Measurements from ENCODE around the gene CAPN6. TPM values are rescaled to one million over a fixed set of nuclear protein-coding genes. Genes with fewer than 3 reads are reported as not detected.

The CAPN6 gene
- 0.70 and 1.7 TPM in 2 replicates for total RNA-seq (2014; rRNA removed; shearing (Covaris generic))

DNA sequence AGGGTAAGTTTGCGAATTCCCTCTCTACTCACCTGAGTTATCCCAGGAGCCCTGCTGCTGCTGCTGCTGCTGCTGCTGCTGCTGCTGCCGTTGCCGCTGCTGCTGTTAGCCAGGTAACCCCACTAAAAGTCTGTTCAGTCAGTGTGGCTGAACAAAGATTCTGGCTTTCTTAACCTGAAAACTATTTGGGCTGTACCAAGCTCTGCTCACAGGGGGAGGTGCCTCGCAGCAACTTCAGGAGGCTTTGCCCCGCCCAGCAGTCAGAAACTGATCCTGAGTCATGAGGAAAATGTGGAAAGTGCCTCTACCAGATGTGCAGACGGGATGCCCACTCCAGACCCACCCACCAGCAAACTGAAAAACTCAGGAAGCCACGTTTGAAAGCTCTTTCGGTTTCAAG, at the start of gene CAPN6:
TSS of gene CAPN6 (minus strand) at position 145 of the 400 bp plus-strand sequence. CDS start 6,547 bp downstream, outside the sequence.
- Histone ChIP-seq H3K27me3 (ENCODE audit: control insufficient read depth, insufficient read depth, low read length) (no peaks in the 10 kb centered on the region), H3K36me3 (replicated peaks; ENCODE audit: control insufficient read depth, insufficient read depth, low read length) (no peaks in the 10 kb centered on the region), H3K4me3 (ENCODE audit: insufficient read depth, low read depth, low read length) (no peak within 1 kb of the TSS)
- peak; percentile 46 for DNase-seq

DNA sequence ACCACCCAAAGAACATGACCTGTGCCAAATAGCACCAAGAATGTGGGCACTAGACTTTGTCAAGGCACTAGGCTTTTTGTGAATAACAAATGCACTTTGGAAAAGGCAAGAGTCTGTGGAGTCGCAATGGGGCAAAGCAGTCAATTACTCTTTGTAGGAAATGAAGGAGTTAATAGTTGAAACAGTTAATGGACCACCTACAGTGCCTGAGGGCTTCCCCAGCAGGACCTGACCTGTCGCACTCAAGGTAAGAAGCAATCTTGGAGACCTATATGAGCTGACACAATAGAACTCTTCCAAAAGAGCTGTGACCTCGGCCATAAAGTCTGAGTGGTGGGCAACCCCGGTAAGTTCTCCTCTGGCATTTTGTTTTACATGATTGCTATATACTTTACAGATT, 49.2 kb upstream of the CAPN6 start:
- H3K27me3 ChIP-seq (ENCODE audit: control insufficient read depth, insufficient read depth, low read length): no peaks in the 10 kb centered on the region
- no peak for DNase-seq
- no peak overlapping the region for H3K4me3 ChIP-seq (ENCODE audit: insufficient read depth, low read depth, low read length)
- H3K36me3 ChIP-seq (replicated peaks; ENCODE audit: control insufficient read depth, insufficient read depth, low read length): no peaks in the 10 kb centered on the region

GRCh38 chrX:111318901-111319300, 48.6 kb upstream of the CAPN6 start:
- no peaks in the 10 kb centered on the region for H3K36me3 ChIP-seq (replicated peaks; ENCODE audit: control insufficient read depth, insufficient read depth, low read length)
- H3K27me3 ChIP-seq (ENCODE audit: control insufficient read depth, insufficient read depth, low read length): no peaks in the 10 kb centered on the region
- no peak overlapping the region for H3K4me3 ChIP-seq (ENCODE audit: insufficient read depth, low read depth, low read length)
- no peak for DNase-seq

DNA sequence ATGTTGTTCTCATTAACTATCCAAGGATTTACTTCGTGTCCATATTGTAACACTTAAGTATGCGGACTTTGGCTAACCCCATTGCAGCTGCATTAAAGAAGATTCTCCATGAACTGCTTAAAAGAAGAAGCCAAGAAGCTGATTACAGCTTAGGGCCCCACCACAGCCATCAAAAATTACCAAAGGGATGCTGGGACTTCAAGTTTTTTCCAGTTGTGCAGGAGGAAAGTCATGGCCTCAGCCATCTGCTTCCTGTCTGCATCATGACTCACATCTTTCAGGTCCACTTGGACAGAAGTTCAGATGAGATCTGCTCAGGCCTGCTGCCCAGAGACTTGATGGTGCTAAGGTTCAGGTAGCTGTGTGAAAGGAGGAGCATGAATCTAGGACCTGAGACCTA, 38.8 kb upstream of the CAPN6 start:
- no peaks in the 10 kb centered on the region for H3K36me3 ChIP-seq (replicated peaks; ENCODE audit: control insufficient read depth, insufficient read depth, low read length)
- no peaks in the 10 kb centered on the region; the same call in 1 of the 2 replicates for H3K27me3 ChIP-seq (ENCODE audit: control insufficient read depth, insufficient read depth, low read length)
- no peak overlapping the region for H3K4me3 ChIP-seq (ENCODE audit: insufficient read depth, low read depth, low read length)
- DNase-seq: no peak

DNA sequence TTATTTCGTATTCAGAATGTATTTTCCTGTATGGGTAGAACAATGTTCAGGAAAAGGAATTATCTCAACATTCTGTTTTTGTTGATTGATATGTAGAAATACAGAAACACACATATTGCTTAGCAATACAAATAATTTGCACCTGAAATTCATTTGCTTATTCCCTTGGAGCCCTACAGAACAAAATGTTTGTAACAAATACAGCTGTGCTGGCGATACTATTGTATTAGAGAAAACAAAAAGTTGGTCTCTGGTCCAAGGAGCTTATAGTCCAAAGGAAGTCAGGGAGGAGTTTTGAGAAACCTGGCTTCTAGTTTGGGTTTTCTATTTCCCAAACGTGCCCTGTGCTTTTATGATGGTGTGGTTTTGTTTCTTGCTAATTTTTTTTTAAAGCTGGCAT, 37.8 kb upstream of the CAPN6 start:
- no peaks in the 10 kb centered on the region; the same call in 1 of the 2 replicates for H3K27me3 ChIP-seq (ENCODE audit: control insufficient read depth, insufficient read depth, low read length)
- no peaks in the 10 kb centered on the region for H3K36me3 ChIP-seq (replicated peaks; ENCODE audit: control insufficient read depth, insufficient read depth, low read length)
- DNase-seq: no peak
- H3K4me3 ChIP-seq (ENCODE audit: insufficient read depth, low read depth, low read length): no peak overlapping the region

DNA sequence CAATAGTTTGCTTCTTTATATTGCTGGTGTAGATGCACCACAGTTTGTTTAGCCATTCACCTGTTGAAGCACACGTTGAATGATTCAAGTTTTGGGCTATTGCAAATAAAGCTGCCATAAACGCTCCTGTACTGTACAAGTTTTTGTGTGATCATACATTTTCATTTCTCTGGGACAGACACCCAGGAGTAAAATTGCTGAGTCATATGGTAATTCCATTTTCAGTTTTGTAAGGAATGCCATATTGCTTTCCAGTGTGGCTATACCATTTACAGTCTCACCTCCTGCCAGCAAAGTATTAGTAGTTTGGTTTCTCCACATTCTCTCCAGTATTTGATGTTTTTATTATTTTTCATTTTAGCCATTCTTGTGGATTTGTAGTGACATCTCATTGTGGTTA, 32.0 kb upstream of the CAPN6 start:
- no peaks in the 10 kb centered on the region for H3K36me3 ChIP-seq (replicated peaks; ENCODE audit: control insufficient read depth, insufficient read depth, low read length)
- no peaks in the 10 kb centered on the region; the same call in 1 of the 2 replicates for H3K27me3 ChIP-seq (ENCODE audit: control insufficient read depth, insufficient read depth, low read length)
- no peak for DNase-seq
- H3K4me3 ChIP-seq (ENCODE audit: insufficient read depth, low read depth, low read length): no peak overlapping the region

GRCh38 chrX:111288841-111289240, 18.6 kb upstream of the CAPN6 start:
- no peak for DNase-seq
- H3K27me3 ChIP-seq (ENCODE audit: control insufficient read depth, insufficient read depth, low read length): no peaks in the 10 kb centered on the region; the same call in 1 of the 2 replicates
- H3K36me3 ChIP-seq (replicated peaks; ENCODE audit: control insufficient read depth, insufficient read depth, low read length): no peaks in the 10 kb centered on the region
- no peak overlapping the region for H3K4me3 ChIP-seq (ENCODE audit: insufficient read depth, low read depth, low read length)

GRCh38 chrX:111284631-111285293, 14.5 kb upstream of the CAPN6 start:
- Histone ChIP-seq H3K36me3 (replicated peaks; ENCODE audit: control insufficient read depth, insufficient read depth, low read length) (no peaks in the 10 kb centered on the region), H3K4me3 (ENCODE audit: insufficient read depth, low read depth, low read length) (no peak overlapping the region), H3K27me3 (ENCODE audit: control insufficient read depth, insufficient read depth, low read length) (no peaks in the 10 kb centered on the region; the same call in 1 of the 2 replicates)
- no peak for DNase-seq

DNA sequence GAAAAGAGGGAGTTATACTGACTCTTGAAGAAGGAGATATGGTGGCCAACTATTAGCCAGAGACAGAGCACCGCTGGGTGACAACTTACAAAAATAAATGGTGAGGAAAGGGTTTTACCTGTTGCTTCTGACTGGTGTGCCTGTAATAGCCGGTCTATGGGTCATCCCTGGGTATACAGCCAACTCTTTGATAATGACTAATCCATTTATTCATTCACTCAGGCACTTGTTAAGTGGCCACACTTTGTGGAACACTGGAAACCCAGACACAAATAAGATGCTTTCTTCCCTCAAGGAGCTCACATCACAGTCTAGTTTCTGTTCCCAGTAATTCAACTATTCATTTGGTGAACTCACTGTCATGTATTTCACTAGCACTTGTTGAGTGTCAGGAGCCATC, 13.2 kb upstream of the CAPN6 start:
- no peaks in the 10 kb centered on the region for H3K36me3 ChIP-seq (replicated peaks; ENCODE audit: control insufficient read depth, insufficient read depth, low read length)
- H3K4me3 ChIP-seq (ENCODE audit: insufficient read depth, low read depth, low read length): no peak overlapping the region
- no peak for DNase-seq
- no peaks in the 10 kb centered on the region; the same call in 1 of the 2 replicates for H3K27me3 ChIP-seq (ENCODE audit: control insufficient read depth, insufficient read depth, low read length)

- no peak for DNase-seq
- H3K27me3 ChIP-seq (ENCODE audit: control insufficient read depth, insufficient read depth, low read length): no peaks in the 10 kb centered on the region; the same call in 1 of the 2 replicates
- no peak overlapping the region for H3K4me3 ChIP-seq (ENCODE audit: insufficient read depth, low read depth, low read length)
- H3K36me3 ChIP-seq (replicated peaks; ENCODE audit: control insufficient read depth, insufficient read depth, low read length): no peaks in the 10 kb centered on the region
These were observed 12.7 kb upstream of the CAPN6 start for GRCh38 chrX:111282991-111283390.

- no peak for DNase-seq
- Histone ChIP-seq H3K27me3 (ENCODE audit: control insufficient read depth, insufficient read depth, low read length) (no peaks in the 10 kb centered on the region; the same call in 1 of the 2 replicates), H3K36me3 (replicated peaks; ENCODE audit: control insufficient read depth, insufficient read depth, low read length) (no peaks in the 10 kb centered on the region), H3K4me3 (ENCODE audit: insufficient read depth, low read depth, low read length) (no peak overlapping the region)
These were observed 11.9 kb upstream of the CAPN6 start for GRCh38 chrX:111282139-111282538.

DNA sequence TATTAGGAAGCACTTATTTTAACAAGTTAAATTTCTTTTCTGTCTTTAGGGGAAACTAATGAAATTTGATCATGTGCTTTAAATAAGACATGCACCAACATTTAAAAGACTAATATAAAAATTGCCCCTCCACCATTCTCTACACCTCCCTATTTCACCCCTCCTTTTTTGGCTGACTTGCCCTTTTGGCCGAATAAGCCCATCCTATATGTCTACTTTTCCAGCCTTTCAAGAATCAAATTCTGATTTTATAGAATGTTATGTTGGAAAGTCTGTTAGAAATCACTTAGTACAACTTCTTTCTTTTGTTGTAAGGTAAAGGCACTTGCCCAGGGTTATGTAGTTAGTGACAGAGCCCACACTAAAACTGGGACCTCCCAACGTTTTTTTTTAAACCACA, 1.8 kb downstream of the CAPN6 start:
- no peak overlapping the region for H3K4me3 ChIP-seq (ENCODE audit: insufficient read depth, low read depth, low read length)
- no peaks in the 10 kb centered on the region for H3K27me3 ChIP-seq (ENCODE audit: control insufficient read depth, insufficient read depth, low read length)
- no peak for DNase-seq
- no peaks in the 10 kb centered on the region for H3K36me3 ChIP-seq (replicated peaks; ENCODE audit: control insufficient read depth, insufficient read depth, low read length)

- Histone ChIP-seq H3K36me3 (replicated peaks; ENCODE audit: control insufficient read depth, insufficient read depth, low read length) (no peaks in the 10 kb centered on the region), H3K27me3 (ENCODE audit: control insufficient read depth, insufficient read depth, low read length) (no peaks in the 10 kb centered on the region), H3K4me3 (ENCODE audit: insufficient read depth, low read depth, low read length) (no peak overlapping the region)
- DNase-seq: no peak
These were observed 4.8 kb downstream of the CAPN6 start for GRCh38 chrX:111265486-111265885.

GRCh38 chrX:111264385-111264784, 5.9 kb downstream of the CAPN6 start:
- Histone ChIP-seq H3K27me3 (ENCODE audit: control insufficient read depth, insufficient read depth, low read length) (no peaks in the 10 kb centered on the region), H3K36me3 (replicated peaks; ENCODE audit: control insufficient read depth, insufficient read depth, low read length) (no peaks in the 10 kb centered on the region), H3K4me3 (ENCODE audit: insufficient read depth, low read depth, low read length) (no peak overlapping the region)
- no peak for DNase-seq

DNA sequence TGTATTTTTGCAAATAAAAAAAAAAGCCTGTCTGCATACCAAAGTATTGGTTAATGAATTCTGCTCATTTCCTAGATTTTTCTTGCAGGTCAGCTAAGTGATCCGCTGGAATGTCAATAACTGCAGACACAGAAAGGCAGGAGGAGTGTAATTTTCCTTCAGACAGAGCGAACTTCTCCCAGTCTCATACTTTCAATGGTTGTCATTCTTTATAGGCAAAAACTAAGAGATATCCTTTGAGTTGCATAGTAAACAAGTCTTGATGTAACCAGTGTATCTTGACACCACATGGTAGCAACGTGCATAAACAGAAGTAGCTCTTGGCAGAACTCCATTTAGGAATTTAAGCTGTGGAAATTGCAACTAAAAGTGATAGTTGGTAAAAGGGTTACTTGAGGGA, 8.2 kb downstream of the CAPN6 start:
- no peaks in the 10 kb centered on the region for H3K36me3 ChIP-seq (replicated peaks; ENCODE audit: control insufficient read depth, insufficient read depth, low read length)
- no peak for DNase-seq
- no peaks in the 10 kb centered on the region for H3K27me3 ChIP-seq (ENCODE audit: control insufficient read depth, insufficient read depth, low read length)
- H3K4me3 ChIP-seq (ENCODE audit: insufficient read depth, low read depth, low read length): no peak overlapping the region

DNA sequence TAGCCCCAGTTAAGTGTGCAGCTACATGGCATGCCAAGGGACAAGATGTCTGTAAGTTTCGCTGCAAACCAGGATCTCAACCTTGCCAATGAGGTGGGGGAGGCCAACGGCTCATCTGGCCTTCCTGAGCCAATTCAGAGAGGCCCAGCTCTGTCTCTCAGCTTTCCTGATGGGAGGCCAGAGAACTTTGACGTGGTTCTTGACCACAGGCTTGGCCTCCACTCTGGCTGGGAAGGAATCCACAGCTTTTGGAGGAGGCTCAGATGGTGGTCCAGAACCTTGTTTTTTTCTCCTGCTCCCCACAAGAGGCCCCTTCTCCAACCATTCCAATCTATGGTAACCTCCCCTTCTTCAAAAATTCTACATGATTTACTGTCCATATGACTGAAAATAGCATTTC, 9.8 kb downstream of the CAPN6 start:
- Histone ChIP-seq H3K36me3 (replicated peaks; ENCODE audit: control insufficient read depth, insufficient read depth, low read length) (no peaks in the 10 kb centered on the region), H3K27me3 (ENCODE audit: control insufficient read depth, insufficient read depth, low read length) (no peaks in the 10 kb centered on the region), H3K4me3 (ENCODE audit: insufficient read depth, low read depth, low read length) (no peak overlapping the region)
- DNase-seq: no peak
